Mesothelial cell of epicardium (in vitro differentiated cells): ENCODE results near the gene GPRIN2. TPM values are rescaled to one million over a fixed set of nuclear protein-coding genes. Genes with fewer than 3 reads are reported as not detected.

Experiments used
- DNase-seq, 2 experiments: peaks; one replicate each; pipeline ENCODE4 v3.0.0; 2021; ENCODE audit warnings: low spot score in 2 of 2; ENCODE audit not compliant: unreplicated experiment in 2 of 2
- H3K27ac Mint-ChIP-seq: 2 replicates; pipeline ENCODE4 v1.8.0; 2021; ENCODE audit warnings: mixed read lengths
- H3K27me3 Mint-ChIP-seq: 2 replicates; pipeline ENCODE4 v1.8.0; 2021; ENCODE audit warnings: low read depth, mixed read lengths
- H3K36me3 Mint-ChIP-seq: 2 replicates; pipeline ENCODE4 v1.8.0; 2021; ENCODE audit warnings: mixed read lengths
- H3K4me1 Mint-ChIP-seq: 2 replicates; pipeline ENCODE4 v1.8.0; 2021; ENCODE audit warnings: mixed read lengths
- H3K4me3 Mint-ChIP-seq: 2 replicates; pipeline ENCODE4 v1.8.0; 2021; ENCODE audit warnings: mild to moderate bottlenecking, moderate library complexity, mixed read lengths
- H3K9me3 Mint-ChIP-seq: 2 replicates; pipeline ENCODE4 v1.8.0; 2021; ENCODE audit warnings: mixed read lengths
- CTCF ChIP-seq: fragments of 200-600 bp; sonication (generic); IDR thresholded peaks from one replicate; pipeline ENCODE4 v1.5.0; 2021; ENCODE audit warnings: antibody characterized with exemption; ENCODE audit not compliant: unreplicated experiment
- total RNA-seq: library from RNA; stranded (reverse); gene quantifications from 3 replicates; pipeline ENCODE4 v1.2.1, GENCODE V29; 2021

GPRIN2 gene
- total RNA-seq, 1 donor from 2014 or later: 19.6 TPM

DNA sequence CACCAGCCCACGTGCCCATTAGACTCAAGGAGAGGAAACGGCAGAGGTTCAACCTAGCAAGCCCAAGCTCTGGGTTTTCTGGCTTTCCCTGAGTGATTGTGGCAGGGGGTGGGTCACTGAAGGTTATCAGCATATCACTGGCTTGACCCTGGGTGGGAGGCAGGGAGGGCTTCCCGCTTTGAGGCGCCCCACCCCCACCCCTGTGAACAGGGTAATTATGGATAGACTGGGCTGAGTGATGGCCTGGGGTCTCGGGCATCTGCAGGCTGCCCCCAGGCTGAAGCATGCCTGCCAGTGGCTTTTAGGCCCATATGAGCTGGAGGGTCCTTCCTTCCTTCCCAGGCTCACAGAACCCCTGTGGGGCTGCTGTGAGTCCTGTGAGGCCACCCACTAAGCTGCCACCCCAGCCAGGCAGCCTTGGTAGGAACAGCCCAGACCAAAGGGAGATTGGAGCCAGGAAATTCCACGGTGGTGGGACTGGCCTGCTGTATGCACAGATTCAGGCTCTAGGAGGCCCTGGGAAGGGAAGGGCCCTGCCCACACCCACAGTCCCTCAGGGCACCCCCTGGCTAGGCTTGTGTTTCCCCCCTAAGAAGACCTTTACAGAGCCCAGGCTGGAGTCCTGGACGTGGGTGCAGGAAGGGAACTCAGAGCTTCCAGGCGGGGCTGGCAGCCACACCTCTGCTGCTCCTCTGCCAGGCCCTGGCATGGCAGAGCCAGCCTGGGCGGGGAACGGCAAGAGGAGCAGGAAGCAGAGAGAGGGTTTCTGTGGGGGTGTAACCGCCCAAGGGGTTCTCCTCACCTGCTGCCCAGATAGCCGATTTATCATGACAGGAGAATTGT is 33.1 kb downstream of the GPRIN2 start:
- Mint-ChIP-seq H3K4me3 (no peak overlapping the region), H3K4me1 (no peaks in the 10 kb centered on the region), H3K27me3 (no peaks in the 10 kb centered on the region), H3K36me3 (no peaks in the 10 kb centered on the region), H3K9me3 (no peaks in the 10 kb centered on the region), H3K27ac (no peak overlapping the region)
- TF ChIP-seq CTCF: no peak
- peak; percentile 21 to 45 for DNase-seq

- no peak for TF ChIP-seq CTCF
- no peak overlapping the region for H3K4me3 Mint-ChIP-seq
- DNase-seq: no peak
- no peak overlapping the region for H3K27ac Mint-ChIP-seq
- no peaks in the 10 kb centered on the region for H3K9me3 Mint-ChIP-seq
- no peaks in the 10 kb centered on the region for H3K36me3 Mint-ChIP-seq
- H3K27me3 Mint-ChIP-seq: no peaks in the 10 kb centered on the region
- H3K4me1 Mint-ChIP-seq: no peaks in the 10 kb centered on the region
Observed at GRCh38 chr10:46522295-46523118, 34.0 kb downstream of the GPRIN2 start.

- TF ChIP-seq CTCF: no peak
- Mint-ChIP-seq H3K27me3 (no peaks in the 10 kb centered on the region), H3K36me3 (no peaks in the 10 kb centered on the region), H3K4me3 (no peak overlapping the region), H3K9me3 (no peaks in the 10 kb centered on the region), H3K4me1 (no peaks in the 10 kb centered on the region), H3K27ac (no peak overlapping the region)
- DNase-seq: peak; percentile 21 to 38
Observed at GRCh38 chr10:46520941-46521340, 35.5 kb downstream of the GPRIN2 start.

DNA sequence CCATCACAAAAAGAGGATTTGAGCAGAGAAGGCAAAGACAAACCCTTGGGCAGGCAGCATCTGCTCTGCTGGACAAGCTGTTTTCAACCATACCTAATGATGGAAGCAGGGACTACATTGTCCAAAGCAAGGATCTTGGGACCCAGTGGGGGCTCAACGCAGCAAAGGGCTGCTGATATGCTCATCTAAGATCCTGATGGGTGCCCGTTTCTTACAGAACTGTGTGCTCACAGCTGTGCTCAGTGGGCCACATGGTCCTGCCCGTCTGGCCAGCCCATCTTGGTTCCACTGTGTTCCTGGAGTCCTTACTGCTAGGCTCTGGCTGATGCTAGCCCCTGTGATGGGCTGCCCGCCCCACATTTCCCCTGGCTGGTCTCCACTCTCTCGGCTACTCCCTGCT is 36.1 kb downstream of the GPRIN2 start:
- no peaks in the 10 kb centered on the region for H3K4me1 Mint-ChIP-seq
- no peaks in the 10 kb centered on the region for H3K9me3 Mint-ChIP-seq
- TF ChIP-seq CTCF: no peak
- no peaks in the 10 kb centered on the region for H3K36me3 Mint-ChIP-seq
- peak; percentile 17 to 37 for DNase-seq
- no peak overlapping the region for H3K4me3 Mint-ChIP-seq
- H3K27ac Mint-ChIP-seq: no peak overlapping the region
- no peaks in the 10 kb centered on the region for H3K27me3 Mint-ChIP-seq

DNA sequence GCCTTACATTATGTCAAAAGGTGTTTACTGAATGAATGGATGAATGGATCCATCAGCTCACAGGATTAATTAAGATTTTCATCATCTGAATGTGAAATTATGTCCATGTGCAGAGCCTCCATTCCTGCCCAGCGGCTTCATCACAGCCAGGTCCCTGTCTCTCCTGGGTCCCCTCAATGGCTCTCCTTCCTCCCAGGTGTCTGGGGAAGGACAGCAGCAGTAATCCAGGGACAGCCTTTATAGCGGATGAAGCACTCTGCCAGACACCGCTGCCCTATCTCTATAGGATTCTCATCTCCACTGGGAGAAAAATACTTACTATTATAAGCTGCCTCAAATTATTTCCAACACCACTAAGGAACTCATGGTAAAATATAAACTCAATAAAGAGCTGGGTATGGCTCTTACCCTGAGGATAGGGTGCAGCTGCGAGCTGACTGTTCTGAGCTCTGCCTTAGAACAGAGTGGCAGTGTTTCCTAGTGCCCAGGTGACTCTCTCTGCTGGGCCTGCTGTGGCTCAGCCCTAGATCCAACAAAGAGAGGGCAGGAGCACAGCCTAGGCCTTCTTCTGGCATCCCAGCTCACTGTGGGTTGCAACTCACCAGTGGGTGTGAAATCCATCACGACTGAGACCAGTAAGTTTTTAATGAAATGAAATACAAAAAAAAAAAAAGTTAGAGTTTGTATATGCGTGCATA is 38.3 kb downstream of the GPRIN2 start:
- Mint-ChIP-seq H3K4me1 (no peaks in the 10 kb centered on the region), H3K27me3 (no peaks in the 10 kb centered on the region), H3K36me3 (no peaks in the 10 kb centered on the region), H3K27ac (no peak overlapping the region), H3K9me3 (no peaks in the 10 kb centered on the region), H3K4me3 (no peak overlapping the region)
- DNase-seq: peak in 1 of 2 experiments; percentile 34
- TF ChIP-seq CTCF: no peak
